A673 (cell line): ENCODE measurements around the gene VPS11. TPM values are rescaled to one million over a fixed set of nuclear protein-coding genes. Genes with fewer than 3 reads are reported as not detected.

Source experiments
- Bru-seq: library from RNA; stranded (reverse); fragments of 400-500 nt; gene quantifications from one replicate; lab custom pipeline; 2021; lab: Mats Ljungman, UMichigan
- BruChase-seq, 2 experiments: library from RNA; stranded (reverse); fragments of 400-500 nt; gene quantifications; one replicate each; lab custom pipeline; 2021; lab: Mats Ljungman, UMichigan
- BruUV-seq: library from RNA; stranded (reverse); fragments of 400-500 nt; replicated peaks from 2 replicates; lab custom pipeline; 2021; lab: Mats Ljungman, UMichigan
- CTCF ChIA-PET: fragments of 300-600 bp; sonication (Branson Sonifier 250); formaldehyde crosslinking; loops from one replicate; lab custom pipeline; 2022; ENCODE audit warnings: antibody characterized with exemption; lab: Charles Lee
- POLR2A ChIA-PET: fragments of 300-600 bp; sonication (Branson Sonifier 250); formaldehyde crosslinking; loops from one replicate; lab custom pipeline; 2022; ENCODE audit warnings: antibody characterized with exemption; ENCODE audit not compliant: low non-redundant PET; lab: Charles Lee
- DNase-seq: peaks from one replicate; pipeline ENCODE4 v3.0.0-alpha.2; 2015; ENCODE audit warnings: low spot score
- H3K27ac ChIP-seq: fragments of 200-600 bp; sonication (generic); 2 replicates; pipeline ENCODE4 v1.5.1; 2016; ENCODE audit warnings: mixed run types, low read depth, mild to moderate bottlenecking, mixed read lengths, antibody characterized with exemption, low read length; ENCODE audit not compliant: poor library complexity, severe bottlenecking
- H3K27me3 ChIP-seq: fragments of 200-600 bp; sonication (generic); replicated peaks from 2 replicates; pipeline ENCODE4 v1.6.1; 2017; ENCODE audit warnings: mixed run types, low read depth, mild to moderate bottlenecking, mixed read lengths, antibody characterized with exemption, low read length; ENCODE audit not compliant: insufficient read depth, poor library complexity
- H3K36me3 ChIP-seq: fragments of 200-600 bp; sonication (generic); 2 replicates; pipeline ENCODE4 v1.6.1; 2016; ENCODE audit warnings: mixed run types, mild to moderate bottlenecking, mixed read lengths, antibody characterized with exemption, low read length; ENCODE audit not compliant: insufficient read depth, poor library complexity, severe bottlenecking
- H3K4me1 ChIP-seq: fragments of 200-600 bp; sonication (generic); 2 replicates; pipeline ENCODE4 v1.6.1; 2017; ENCODE audit warnings: mixed run types, mild to moderate bottlenecking, mixed read lengths, antibody characterized with exemption, low read length; ENCODE audit not compliant: insufficient read depth, poor library complexity, severe bottlenecking
- H3K4me3 ChIP-seq: fragments of 200-600 bp; sonication (generic); 2 replicates; pipeline ENCODE4 v1.5.1; 2016; ENCODE audit warnings: low read depth, mixed run types, mild to moderate bottlenecking, mixed read lengths, low read length; ENCODE audit not compliant: poor library complexity, severe bottlenecking
- H3K9me3 ChIP-seq: fragments of 200-600 bp; sonication (generic); 2 replicates; pipeline ENCODE4 v1.6.1; 2016; ENCODE audit warnings: mixed run types, low read depth, mild to moderate bottlenecking, mixed read lengths, antibody characterized with exemption, low read length; ENCODE audit not compliant: poor library complexity, severe bottlenecking
- EZH2 ChIP-seq: fragments of 200-600 bp; sonication (generic); IDR thresholded peaks from 2 replicates; pipeline ENCODE4 v1.6.1; 2017; ENCODE audit warnings: borderline replicate concordance, low read depth, mild to moderate bottlenecking, mixed read lengths, antibody characterized with exemption, low read length; ENCODE audit not compliant: poor library complexity, severe bottlenecking
- intact Hi-C: fragments of 100-400 bp; cut with micrococcal nuclease; formaldehyde crosslinking; loops from one replicate; pipeline ENCODE4 v1.10.0; 2022; ENCODE audit not compliant: unreplicated experiment
- long read RNA-seq: library from polyadenylated mRNA; stranded (forward); transcript quantifications from one replicate; pipeline ENCODE4 v2.0.0, GENCODE V29; 2022
- total RNA-seq: library from RNA; stranded (reverse); gene quantifications from 2 replicates; pipeline ENCODE4 v1.2.3, GENCODE V29; 2021
- TF ChIP-seq, protein P1 (sequence below): fragments of 300-800, 200-600 bp; sonication (generic); conservative IDR thresholded peaks from 2 replicates; pipeline ENCODE4 v1.5.1; 2017; ENCODE audit warnings: low read depth, mild to moderate bottlenecking, antibody characterized with exemption, low read length, moderate library complexity, mixed read lengths

Gene VPS11
- total RNA-seq (26.7 and 32.4 TPM in 2 replicates), Bru-seq, nascent RNA (percentile 72 among the genes with signal in this experiment), BruChase-seq, experiment 1, labeled RNA remaining after a 2-hour chase (percentile 68 among the genes with signal in this experiment), BruChase-seq, experiment 2, labeled RNA remaining after a 6-hour chase (percentile 75 among the genes with signal in this experiment)
- long read RNA-seq, transcript VPS11-208 (16 exons, 3,313 nt), result major isoform, 77 of 97 reads
- long read RNA-seq, partial matches to known transcripts, result 5 of 97 reads
- long read RNA-seq, other reads (novel, unspliced or antisense), result 11 of 97 reads

DNA sequence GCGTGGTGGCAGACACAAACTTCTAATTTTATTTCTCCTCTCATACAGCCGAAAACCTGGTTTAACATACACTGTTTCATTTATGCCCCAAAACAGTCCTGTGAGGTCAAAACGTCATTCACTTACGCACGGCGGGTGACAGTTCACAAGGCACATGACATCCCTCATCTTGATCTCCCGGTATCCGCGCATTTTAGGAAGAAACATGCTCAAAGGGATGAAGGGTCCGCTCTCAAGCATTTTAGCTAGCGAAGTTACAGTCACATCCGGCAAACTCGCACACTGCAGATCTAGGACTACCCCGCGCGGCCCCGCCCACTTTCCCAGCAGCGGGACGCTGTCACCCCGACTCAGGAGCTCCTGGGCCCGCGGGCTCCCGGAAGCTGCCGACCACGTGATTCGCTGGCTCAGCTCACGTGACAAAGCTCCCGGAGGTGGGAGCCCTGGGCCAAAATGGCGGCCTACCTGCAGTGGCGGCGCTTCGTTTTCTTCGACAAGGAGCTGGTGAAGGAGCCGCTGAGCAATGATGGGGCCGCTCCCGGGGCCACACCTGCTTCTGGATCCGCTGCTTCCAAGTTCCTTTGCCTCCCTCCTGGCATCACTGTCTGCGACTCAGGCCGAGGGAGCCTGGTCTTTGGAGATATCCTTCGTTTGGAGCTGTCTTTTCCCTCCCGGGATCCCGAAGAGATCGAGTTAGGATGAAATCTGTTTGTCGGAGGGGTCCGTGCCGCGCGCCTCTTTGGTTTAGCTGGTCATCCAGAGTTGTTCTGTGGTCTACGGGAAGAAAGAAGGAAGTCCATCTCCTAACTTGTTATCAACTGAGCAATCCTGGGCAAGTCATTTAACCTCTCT is at the start of gene VPS11:
Gene VPS11, plus strand, starts transcription at position 448 of the 852 bp plus-strand sequence. Its CDS starts 6 bp downstream, at position 454.
- peak; percentile 99 for DNase-seq
- ChIA-PET POLR2A (interaction anchor here (0.7 to 1.1 kb wide), 3 partner anchors 11 to 156 kb away, joined by 4 to 15 read pairs (median 5); no protein-coding TSS in a partner anchor), CTCF (interaction anchor here (0.5 to 1.1 kb wide), 10 partner anchors 18 to 915 kb away, joined by 3 to 5 read pairs (median 3); partner anchors contain the start of genes CBL and SCN4B)
- TF ChIP-seq, protein P1, sequence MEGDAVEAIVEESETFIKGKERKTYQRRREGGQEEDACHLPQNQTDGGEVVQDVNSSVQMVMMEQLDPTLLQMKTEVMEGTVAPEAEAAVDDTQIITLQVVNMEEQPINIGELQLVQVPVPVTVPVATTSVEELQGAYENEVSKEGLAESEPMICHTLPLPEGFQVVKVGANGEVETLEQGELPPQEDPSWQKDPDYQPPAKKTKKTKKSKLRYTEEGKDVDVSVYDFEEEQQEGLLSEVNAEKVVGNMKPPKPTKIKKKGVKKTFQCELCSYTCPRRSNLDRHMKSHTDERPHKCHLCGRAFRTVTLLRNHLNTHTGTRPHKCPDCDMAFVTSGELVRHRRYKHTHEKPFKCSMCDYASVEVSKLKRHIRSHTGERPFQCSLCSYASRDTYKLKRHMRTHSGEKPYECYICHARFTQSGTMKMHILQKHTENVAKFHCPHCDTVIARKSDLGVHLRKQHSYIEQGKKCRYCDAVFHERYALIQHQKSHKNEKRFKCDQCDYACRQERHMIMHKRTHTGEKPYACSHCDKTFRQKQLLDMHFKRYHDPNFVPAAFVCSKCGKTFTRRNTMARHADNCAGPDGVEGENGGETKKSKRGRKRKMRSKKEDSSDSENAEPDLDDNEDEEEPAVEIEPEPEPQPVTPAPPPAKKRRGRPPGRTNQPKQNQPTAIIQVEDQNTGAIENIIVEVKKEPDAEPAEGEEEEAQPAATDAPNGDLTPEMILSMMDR, result no peak
- no peak for TF ChIP-seq EZH2
- H3K36me3 ChIP-seq, result peaks cover 15% of the 10 kb centered on the region
- intact Hi-C loops, result loop anchor here (1.0 to 5.0 kb wide), 3 partner anchors 19 to 130 kb away; partner anchors contain the start of gene DPAGT1
- peaks cover 5% of the 10 kb centered on the region for H3K4me1 ChIP-seq
- no peaks in the 10 kb centered on the region for H3K27me3 ChIP-seq
- H3K4me3 ChIP-seq, result peak within 1 kb of the TSS; percentile 71
- BruUV-seq, result TSS peak; percentile 75
- H3K27ac ChIP-seq, result peak within 1 kb of the TSS; percentile 73
- no peaks in the 10 kb centered on the region for H3K9me3 ChIP-seq

DNA sequence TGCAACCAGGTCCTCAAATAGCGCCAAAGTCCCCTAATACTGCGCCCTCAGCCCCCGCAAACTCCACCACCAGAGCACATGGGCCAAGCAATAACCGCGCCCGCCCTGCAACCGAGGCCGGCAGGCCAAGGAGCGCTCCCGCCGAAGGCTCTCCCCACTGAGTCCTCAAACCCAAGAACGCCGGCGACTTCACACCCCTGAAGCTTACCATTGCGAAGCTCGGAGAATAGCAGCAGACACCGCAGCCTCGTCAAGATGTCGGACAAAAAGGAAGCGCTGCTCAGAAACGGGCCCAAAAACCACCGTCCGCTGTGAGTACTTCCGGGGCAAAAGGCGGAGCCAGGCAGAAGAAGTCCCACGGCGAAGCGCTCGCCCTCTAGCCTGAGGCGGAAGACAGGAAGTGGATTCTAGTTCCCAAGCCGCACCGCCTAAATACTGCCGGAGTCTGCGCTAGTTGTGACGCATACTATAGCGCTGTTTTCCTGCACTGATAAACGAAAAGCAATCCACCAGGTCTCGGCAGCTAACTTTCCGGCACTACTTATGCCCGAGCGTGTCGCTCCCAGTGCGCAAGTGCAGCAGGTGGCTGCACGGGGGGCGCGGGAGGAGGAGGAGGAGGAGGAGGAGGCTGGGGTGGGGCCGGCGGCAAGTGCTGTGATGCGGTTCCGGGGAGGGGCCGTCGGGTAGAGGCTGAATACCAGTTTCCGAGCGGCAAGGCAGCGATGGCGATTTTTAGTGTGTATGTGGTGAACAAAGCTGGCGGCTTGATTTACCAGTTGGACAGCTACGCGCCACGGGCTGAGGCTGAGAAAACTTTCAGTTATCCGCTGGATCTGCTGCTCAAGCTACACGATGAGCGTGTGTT is 49.3 kb upstream of the VPS11 start, which contains the start of the genes RPS25 and TRAPPC4:
Gene RPS25, minus strand, starts transcription at position 270 of the 865 bp plus-strand sequence. Its CDS starts 59 bp downstream, at position 211.
Gene TRAPPC4, plus strand, starts transcription at position 693 of the 865 bp plus-strand sequence. Its CDS starts 30 bp downstream, at position 723.
- TF ChIP-seq EZH2, result no peak

DNA sequence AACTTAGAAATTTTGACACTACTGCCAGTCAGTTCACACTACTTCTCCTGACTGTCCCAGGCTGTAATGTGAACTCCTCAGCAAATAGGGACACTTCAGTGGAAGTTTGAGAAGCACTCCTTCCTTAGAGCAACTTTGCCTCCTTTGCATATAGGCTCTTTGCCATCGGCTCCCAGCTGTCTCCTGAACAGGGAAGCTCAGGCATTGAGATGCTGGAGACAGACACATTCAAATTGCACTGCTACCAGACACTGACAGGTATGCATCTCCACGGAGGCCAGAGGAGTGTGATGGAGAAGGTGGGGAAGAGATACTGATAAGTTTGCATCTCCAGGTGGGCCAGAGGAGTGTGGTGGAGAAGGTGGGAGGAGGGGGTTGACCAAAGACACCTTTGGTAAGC is 47.6 kb upstream of the VPS11 start:
- Histone ChIP-seq H3K9me3 (no peaks in the 10 kb centered on the region), H3K4me1 (peaks cover 18% of the 10 kb centered on the region), H3K27ac (no peak overlapping the region), H3K4me3 (peak overlapping the region; percentile 77), H3K27me3 (no peaks in the 10 kb centered on the region), H3K36me3 (peaks cover 65% of the 10 kb centered on the region)
- intact Hi-C loops, result loop anchor here (5.0 kb wide), 1 partner anchor 82 kb away; the partner anchor contains the start of gene DPAGT1
- DNase-seq, result no peak
- ChIA-PET CTCF (no interaction called here), POLR2A (no interaction called here)
- TF ChIP-seq EZH2, result no peak
- TF ChIP-seq, protein P1, result no peak
- no TSS peak for BruUV-seq

More for the DNA sequence above, 49.3 kb upstream of the VPS11 start, which contains the start of the genes RPS25 and TRAPPC4:
- intact Hi-C loops, result loop anchor here (5.0 kb wide), 1 partner anchor 84 kb away; the partner anchor contains the start of gene DPAGT1
- Histone ChIP-seq H3K36me3 (peaks cover 64% of the 10 kb centered on the region), H3K9me3 (no peaks in the 10 kb centered on the region), H3K4me3 (peak within 1 kb of the TSS; percentile 77), H3K4me1 (peaks cover 18% of the 10 kb centered on the region), H3K27ac (peak within 1 kb of the TSS; percentile 95), H3K27me3 (no peaks in the 10 kb centered on the region)
- BruUV-seq, result no TSS peak
- peak; percentile 99 for DNase-seq
- ChIA-PET POLR2A (interaction anchor here (0.6 kb wide), 3 partner anchors 20 to 105 kb away, joined by 3 to 4 read pairs (median 3); no protein-coding TSS in a partner anchor), CTCF (interaction anchor here (0.5 to 0.6 kb wide), 2 partner anchors 190 to 406 kb away, joined by 3 to 13 read pairs; no protein-coding TSS in a partner anchor)
